Thoracic aorta (tissue), 2 donors: Measurements from ENCODE around the gene TSBP1. TPM values are rescaled to one million over a fixed set of nuclear protein-coding genes. Genes with fewer than 3 reads are reported as not detected.
A peak's percentile ranks its signal among the peaks of the same experiment; 100 is the strongest.

Experiments used
- ATAC-seq: fragments of 150-250 bp; one replicate; pipeline ENCODE4 v1.8.0; 2017; ENCODE audit warnings: low read depth; ENCODE audit not compliant: insufficient number of reproducible peaks, low FRiP score
- DNase-seq: peaks from one replicate; pipeline ENCODE4 v3.0.0-alpha.2; 2020; ENCODE audit warnings: low spot score
- H3K27ac ChIP-seq, 2 donors: fragments of 200-600 bp; sonication (generic); 1 replicate in 1 of 2; 2 replicates in 1 of 2; pipeline ENCODE4 v1.5.1; 2016; ENCODE audit warnings: mild to moderate bottlenecking in 2 of 2, moderate library complexity in 2 of 2
- H3K27me3 ChIP-seq: fragments of 200-600 bp; sonication (generic); replicated peaks from 2 replicates; pipeline ENCODE4 v1.6.0; 2016; ENCODE audit warnings: mild to moderate bottlenecking; ENCODE audit not compliant: insufficient read depth
- H3K36me3 ChIP-seq: fragments of 200-600 bp; sonication (generic); one replicate; pipeline ENCODE4 v1.5.1; 2016
- H3K4me1 ChIP-seq, 2 donors: fragments of 200-600 bp; sonication (generic); 1 replicate in 1 of 2; 2 replicates in 1 of 2; pipeline versions ENCODE4 v1.5.1 to v1.6.0; 2016; ENCODE audit warnings: low read depth in 2 of 2, mild to moderate bottlenecking in 1 of 2; ENCODE audit not compliant: control insufficient read depth in 1 of 2
- H3K4me3 ChIP-seq: fragments of 200-600 bp; sonication (generic); 2 replicates; pipeline ENCODE4 v1.5.1; 2016; ENCODE audit warnings: mild to moderate bottlenecking
- H3K9me3 ChIP-seq: fragments of 200-600 bp; sonication (generic); 2 replicates; pipeline ENCODE4 v1.5.1; 2016
- CTCF ChIP-seq: fragments of 200-600 bp; sonication (generic); IDR thresholded peaks from one replicate; pipeline ENCODE4 v1.5.1; 2019; ENCODE audit warnings: antibody characterized with exemption
- total RNA-seq, 2 donors: library from RNA; depleted of rRNA; stranded (reverse); fragments of >200 nt; gene quantifications; one replicate each; pipeline versions ENCODE4 v1.1.0 to v1.2.3, GENCODE V29; 2016

Gene TSBP1
- total RNA-seq, 2 donors from 2014 or later, result not detected

- peak overlapping the region; percentile 55 for H3K4me3 ChIP-seq
- H3K27me3 ChIP-seq, result no peaks in the 10 kb centered on the region
- H3K4me1 ChIP-seq, result peaks cover 0 to 8% of the 10 kb centered on the region in 2 donors
- TF ChIP-seq CTCF, result peak; percentile 91
- no peaks in the 10 kb centered on the region for H3K9me3 ChIP-seq
- H3K36me3 ChIP-seq, result no peaks in the 10 kb centered on the region
- ATAC-seq (no peak), DNase-seq (no peak)
- no peak overlapping the region for H3K27ac ChIP-seq
Measured at GRCh38 chr6:32244946-32245398, 126.7 kb downstream of the TSBP1 start.

GRCh38 chr6:32244270-32244669 lies 127.4 kb downstream of the TSBP1 start:
- no peak for TF ChIP-seq CTCF
- Histone ChIP-seq H3K4me3 (no peak overlapping the region), H3K27me3 (no peaks in the 10 kb centered on the region), H3K27ac (no peak overlapping the region), H3K4me1 (peaks cover 0 to 8% of the 10 kb centered on the region in 2 donors), H3K36me3 (no peaks in the 10 kb centered on the region), H3K9me3 (no peaks in the 10 kb centered on the region)
- ATAC-seq (no peak), DNase-seq (no peak)

Other genes with a start within 250 kb of the TSBP1 start
- 10 to 100 TPM; 38.2 to 60.9 TPM for gene ATF6B, start 243.7 kb downstream of the TSBP1 start, total RNA-seq
- gene FKBPL, start 241.6 kb downstream of the TSBP1 start, total RNA-seq, result 1 to 10 TPM in 1 of 2 donors, under 1 TPM in 1; 0.41 to 3.2 TPM
- 1 to 10 TPM; 3.8 to 6.8 TPM for gene PRRT1, start 220.0 kb downstream of the TSBP1 start, total RNA-seq
- 10 to 100 TPM; 21.8 to 42.0 TPM for gene PPT2, start 217.8 kb downstream of the TSBP1 start, total RNA-seq
- 10 to 100 TPM; 13.8 to 16.2 TPM for gene EGFL8, start 207.3 kb downstream of the TSBP1 start, total RNA-seq
- 10 to 100 TPM; 43.0 to 53.1 TPM for gene AGPAT1, start 195.8 kb downstream of the TSBP1 start, total RNA-seq
- gene RNF5, start 193.5 kb downstream of the TSBP1 start, total RNA-seq, result 10 to 100 TPM; 63.5 to 68.4 TPM
- 1 to 10 TPM; 1.8 to 3.8 TPM for gene AGER, start 187.7 kb downstream of the TSBP1 start, total RNA-seq
- 10 to 100 TPM; 35.7 to 59.4 TPM for gene PBX2, start 181.7 kb downstream of the TSBP1 start, total RNA-seq
- 10 to 100 TPM; 11.9 to 22.2 TPM for gene GPSM3, start 179.3 kb downstream of the TSBP1 start, total RNA-seq
- gene NOTCH4, start 147.8 kb downstream of the TSBP1 start, total RNA-seq, result 10 to 100 TPM; 23.6 to 26.0 TPM
- gene BTNL2, start 35.3 kb upstream of the TSBP1 start, total RNA-seq, result not detected
- 100 to 1,000 TPM; 244 to 342 TPM for gene HLA-DRA, start 68.0 kb upstream of the TSBP1 start, total RNA-seq
- 1 to 10 TPM in 1 of 2 donors, not detected in 1; 3.4 TPM for gene HLA-DRB5, start 158.4 kb upstream of the TSBP1 start, total RNA-seq
- 10 to 100 TPM; 50.0 to 80.3 TPM for gene HLA-DRB1, start 217.9 kb upstream of the TSBP1 start, total RNA-seq